Calu3 (cell line): ENCODE measurements around the gene PGK2. TPM values are rescaled to one million over a fixed set of nuclear protein-coding genes. Genes with fewer than 3 reads are reported as not detected.
"Not testable (repeated sequence)": the region's sequence is repeated elsewhere in the genome, so short reads cannot be mapped to it uniquely, and the experiment has no call there.

ENCODE experiments used
- BruUV-seq: library from RNA; stranded (reverse); fragments of 400-500 nt; replicated peaks from 2 replicates; lab custom pipeline; 2021; lab: Mats Ljungman, UMichigan
- CTCF ChIA-PET: fragments of 300-600 bp; sonication (Branson Sonifier 250); formaldehyde crosslinking; loops from one replicate; lab custom pipeline; 2022; ENCODE audit warnings: antibody characterized with exemption; lab: Charles Lee
- DNase-seq: peaks from one replicate; pipeline ENCODE4 v3.0.0; 2022
- H3K27ac Mint-ChIP-seq: one replicate; pipeline ENCODE4 v1.8.0; 2022; ENCODE audit warnings: mixed read lengths; ENCODE audit not compliant: unreplicated experiment
- H3K27me3 Mint-ChIP-seq: one replicate; pipeline ENCODE4 v1.8.0; 2022; ENCODE audit warnings: mixed read lengths; ENCODE audit not compliant: unreplicated experiment
- H3K36me3 Mint-ChIP-seq: one replicate; pipeline ENCODE4 v1.8.0; 2022; ENCODE audit warnings: mild to moderate bottlenecking, moderate library complexity, mixed read lengths; ENCODE audit not compliant: insufficient read depth, unreplicated experiment
- H3K4me1 Mint-ChIP-seq: one replicate; pipeline ENCODE4 v1.8.0; 2022; ENCODE audit warnings: mild to moderate bottlenecking, low read depth, mixed read lengths; ENCODE audit not compliant: unreplicated experiment
- H3K4me3 Mint-ChIP-seq: one replicate; pipeline ENCODE4 v1.8.0; 2022; ENCODE audit warnings: mild to moderate bottlenecking, low read depth, moderate library complexity, mixed read lengths; ENCODE audit not compliant: unreplicated experiment
- H3K9me3 Mint-ChIP-seq: one replicate; pipeline ENCODE4 v1.8.0; 2022; ENCODE audit warnings: low read depth, mixed read lengths; ENCODE audit not compliant: unreplicated experiment
- CTCF ChIP-seq: fragments of 200-600 bp; IDR thresholded peaks from one replicate; pipeline ENCODE4 v1.8.0; 2022; ENCODE audit warnings: antibody characterized with exemption; ENCODE audit not compliant: unreplicated experiment
- intact Hi-C: fragments of 100-400 bp; cut with micrococcal nuclease; formaldehyde crosslinking; loops from one replicate; pipeline ENCODE4 v1.10.0; 2022; ENCODE audit not compliant: unreplicated experiment
- total RNA-seq: library from RNA; stranded (reverse); gene quantifications from 2 replicates; pipeline ENCODE4 v1.2.3, GENCODE V29; 2022

PGK2 gene
- total RNA-seq, 1 experiment from 2014 or later: not detected

- no peaks in the 10 kb centered on the region for H3K36me3 Mint-ChIP-seq
- H3K4me3 Mint-ChIP-seq: no peak overlapping the region
- no peak for DNase-seq
- BruUV-seq: no TSS peak
- H3K27me3 Mint-ChIP-seq: no peaks in the 10 kb centered on the region
- H3K4me1 Mint-ChIP-seq: no peaks in the 10 kb centered on the region
- no peak for TF ChIP-seq CTCF
- CTCF ChIA-PET: no interaction called here
- intact Hi-C loops: no loop called here
- no peaks in the 10 kb centered on the region for H3K9me3 Mint-ChIP-seq
- no peak overlapping the region for H3K27ac Mint-ChIP-seq
These were observed 14.4 kb upstream of the PGK2 start for GRCh38 chr6:49801525-49801924.

GRCh38 chr6:49799090-49799489 lies 12.0 kb upstream of the PGK2 start:
- H3K27ac Mint-ChIP-seq: no peak overlapping the region
- no peak overlapping the region for H3K4me3 Mint-ChIP-seq
- H3K9me3 Mint-ChIP-seq: peaks cover 2% of the 10 kb centered on the region
- no TSS peak for BruUV-seq
- CTCF ChIA-PET: no interaction called here
- H3K36me3 Mint-ChIP-seq: no peaks in the 10 kb centered on the region
- no peak for DNase-seq
- intact Hi-C loops: no loop called here
- no peaks in the 10 kb centered on the region for H3K4me1 Mint-ChIP-seq
- no peak for TF ChIP-seq CTCF
- no peaks in the 10 kb centered on the region for H3K27me3 Mint-ChIP-seq

GRCh38 chr6:49796842-49797455 lies 9.9 kb upstream of the PGK2 start:
- H3K9me3 Mint-ChIP-seq, BruUV-seq, CTCF ChIA-PET, H3K27ac Mint-ChIP-seq, H3K4me3 Mint-ChIP-seq, H3K4me1 Mint-ChIP-seq, H3K36me3 Mint-ChIP-seq, intact Hi-C loops, DNase-seq, H3K27me3 Mint-ChIP-seq: not testable (repeated sequence)

- intact Hi-C loops: no loop called here
- no peaks in the 10 kb centered on the region for H3K9me3 Mint-ChIP-seq
- no peak overlapping the region for H3K27ac Mint-ChIP-seq
- no peak overlapping the region for H3K4me3 Mint-ChIP-seq
- BruUV-seq: no TSS peak
- no peaks in the 10 kb centered on the region for H3K27me3 Mint-ChIP-seq
- H3K4me1 Mint-ChIP-seq: no peaks in the 10 kb centered on the region
- H3K36me3 Mint-ChIP-seq: no peaks in the 10 kb centered on the region
- CTCF ChIA-PET: interaction anchor here (0.8 kb wide), 1 partner anchor 167 kb away, joined by 3 read pairs; no protein-coding TSS in a partner anchor
- TF ChIP-seq CTCF: no peak
- no peak for DNase-seq
These were observed 3.3 kb upstream of the PGK2 start for GRCh38 chr6:49790341-49790740.

- CTCF ChIA-PET: no interaction called here
- TF ChIP-seq CTCF: no peak
- no TSS peak for BruUV-seq
- no peaks in the 10 kb centered on the region for H3K36me3 Mint-ChIP-seq
- peaks cover 3% of the 10 kb centered on the region for H3K4me1 Mint-ChIP-seq
- no peak for DNase-seq
- H3K27ac Mint-ChIP-seq: no peak overlapping the region
- intact Hi-C loops: no loop called here
- no peaks in the 10 kb centered on the region for H3K9me3 Mint-ChIP-seq
- H3K27me3 Mint-ChIP-seq: no peaks in the 10 kb centered on the region
- H3K4me3 Mint-ChIP-seq: no peak overlapping the region
These were observed 2.8 kb downstream of the PGK2 start for GRCh38 chr6:49784272-49784671.
